Daoy (cell line): ENCODE data around the gene EIF3J. TPM values are rescaled to one million over a fixed set of nuclear protein-coding genes. Genes with fewer than 3 reads are reported as not detected.
"Not testable (repeated sequence)": the region's sequence is repeated elsewhere in the genome, so short reads cannot be mapped to it uniquely, and the experiment has no call there.

Experiments
- DNase-seq: peaks from one replicate; pipeline ENCODE4 v3.0.0-alpha.2; 2015; ENCODE audit warnings: low read depth
- total RNA-seq: library from RNA; depleted of rRNA; stranded (reverse); fragments of >200 nt; shearing (Covaris generic); gene quantifications from 2 replicates; pipeline ENCODE4 v1.2.3, GENCODE V29; 2014; rRNA removed

Gene EIF3J
- 55.7 and 92.1 TPM in 2 replicates for total RNA-seq

- DNase-seq = peak; percentile 99
Measured at GRCh38 chr15:44536962-44537734, at the start of gene EIF3J. EIF3J (plus strand) TSS chr15:44537147; CDS start chr15:44537195, 48 bp downstream.

GRCh38 chr15:44489464-44489863 is 47.5 kb upstream of the EIF3J start:
- DNase-seq = peak; percentile 61

GRCh38 chr15:44490622-44491021 is 46.3 kb upstream of the EIF3J start:
- DNase-seq = no peak

GRCh38 chr15:44492040-44492439 is 44.9 kb upstream of the EIF3J start:
- no peak for DNase-seq

- no peak for DNase-seq
Measured at GRCh38 chr15:44492672-44493071, 44.3 kb upstream of the EIF3J start.

- no peak for DNase-seq
Measured at GRCh38 chr15:44495562-44495961, 41.4 kb upstream of the EIF3J start.

- no peak for DNase-seq
Measured at GRCh38 chr15:44500555-44500954, 36.4 kb upstream of the EIF3J start.

- no peak for DNase-seq
Measured at GRCh38 chr15:44501768-44502366, 35.1 kb upstream of the EIF3J start.

- no peak for DNase-seq
Measured at GRCh38 chr15:44516436-44516835, 20.5 kb upstream of the EIF3J start.

- DNase-seq = no peak
Measured at GRCh38 chr15:44519537-44519936, 17.4 kb upstream of the EIF3J start.

- DNase-seq = no peak
Measured at GRCh38 chr15:44525018-44525417, 11.9 kb upstream of the EIF3J start.

GRCh38 chr15:44527241-44527640 is 9.7 kb upstream of the EIF3J start:
- DNase-seq = no peak

- no peak for DNase-seq
Measured at GRCh38 chr15:44529864-44530604, 6.9 kb upstream of the EIF3J start.

GRCh38 chr15:44530653-44531052 is 6.3 kb upstream of the EIF3J start:
- DNase-seq = no peak

GRCh38 chr15:44532275-44532674 is 4.7 kb upstream of the EIF3J start:
- not testable (repeated sequence) for DNase-seq

GRCh38 chr15:44532689-44533088 is 4.3 kb upstream of the EIF3J start:
- no peak for DNase-seq

- no peak for DNase-seq
Measured at GRCh38 chr15:44535092-44535491, 1.9 kb upstream of the EIF3J start.

GRCh38 chr15:44535523-44536301 is 1.2 kb upstream of the EIF3J start:
- DNase-seq = peak; percentile 15

GRCh38 chr15:44536302-44536961 is 515 bp upstream of the EIF3J start:
- peak; percentile 89 for DNase-seq

GRCh38 chr15:44537735-44538240 is 841 bp downstream of the EIF3J start:
- DNase-seq = no peak
